K562 (cell line): Measurements from ENCODE around the gene PARD3B. TPM values are rescaled to one million over a fixed set of nuclear protein-coding genes. Genes with fewer than 3 reads are reported as not detected.

Source experiments
- ELF4 ChIP-seq: fragments of 450-650 bp; formaldehyde crosslinking; IDR thresholded peaks from 2 replicates; pipeline ENCODE4 v1.4.0; 2022; ENCODE audit warnings: missing genetic modification characterization
- ETV6 ChIP-seq, 3 experiments: fragments of 150-350 bp in 1 of 3; sonication (generic) in 1 of 3; formaldehyde crosslinking in 1 of 3; IDR thresholded peaks; 2 replicates each; pipeline versions ENCODE4 v1.6.1 to v1.8.0; 2014 to 2022; ENCODE audit warnings: borderline replicate concordance in 2 of 3, low read depth in 2 of 3, antibody characterized with exemption in 1 of 3, low read length in 1 of 3, mild to moderate bottlenecking in 1 of 3, missing genetic modification reagents in 1 of 3
- RBM25 ChIP-seq: fragments of 200-400 bp; formaldehyde crosslinking; IDR thresholded peaks from 2 replicates; pipeline ENCODE4 v1.6.1; 2018; ENCODE audit warnings: low read length, low read depth, moderate library complexity; ENCODE audit not compliant: severe bottlenecking
- ZBTB17 ChIP-seq: fragments of 450-650 bp; formaldehyde crosslinking; IDR thresholded peaks from 2 replicates; pipeline ENCODE4 v1.4.0; 2020; ENCODE audit warnings: mild to moderate bottlenecking
- ZC3H4 ChIP-seq: sonication (generic); formaldehyde crosslinking; IDR thresholded peaks from 2 replicates; pipeline ENCODE4 v1.9.0; 2021; ENCODE audit warnings: missing genetic modification reagents, borderline replicate concordance
- ZKSCAN1 ChIP-seq: fragments of 150-350 bp; IDR thresholded peaks from 2 replicates; pipeline ENCODE4 v1.6.1; 2016; ENCODE audit warnings: low read depth, low read length
- ZNF551 ChIP-seq: fragments of 250-450 bp; sonication (Bioruptor Pico); IDR thresholded peaks from 2 replicates; pipeline ENCODE4 v1.5.0; 2021; ENCODE audit warnings: mild to moderate bottlenecking, moderate library complexity
- polyA plus RNA-seq, 8 experiments: library from polyadenylated mRNA; depleted of rRNA in 4 of 8; stranded (reverse) in 5 of 8; unstranded in 3 of 8; fragments of >200 nt; fragmentation: Nextera tagmentation in 2 of 8; fragmentation: Illumina TruSeq in 1 of 8; extraction: Ambion mirVana in 2 of 8; extraction: Trizol in 1 of 8; gene quantifications; 2 replicates each; pipeline versions ENCODE4 v1.2.1 to v1.2.3, GENCODE V29; 2011 to 2014; ENCODE audit warnings: inconsistent platforms in 1 of 8, missing spikeins in 1 of 8
- total RNA-seq, 7 experiments: library from RNA; depleted of rRNA in 6 of 7; stranded (reverse); fragments of >200 nt in 6 of 7; fragmentation: Illumina TruSeq in 2 of 7; extraction: Trizol in 2 of 7; gene quantifications; 2 replicates each; pipeline versions ENCODE4 v1.2.1 to v1.2.3, GENCODE V29; 2011 to 2021; ENCODE audit warnings: low replicate concordance in 1 of 7
- TF ChIP-seq, protein P1 (sequence below), 2 experiments: fragments of 450-650 bp in 1 of 2; sonication (generic) in 1 of 2; formaldehyde crosslinking in 1 of 2; IDR thresholded peaks; 2 replicates each; pipeline versions ENCODE4 v1.7.1 to v1.9.0; 2016 to 2022; ENCODE audit warnings: inconsistent platforms in 1 of 2, mild to moderate bottlenecking in 1 of 2, missing genetic modification reagents in 1 of 2
- TF ChIP-seq, protein P2 (sequence below): fragments of 450-650 bp; IDR thresholded peaks from 2 replicates; pipeline ENCODE4 v1.6.1; 2016; ENCODE audit warnings: borderline replicate concordance
- TF ChIP-seq, protein P3 (sequence below), 2 experiments: fragments of 200-800 bp in 1 of 2; sonication (Bioruptor generic) in 1 of 2; sonication (generic) in 1 of 2; formaldehyde crosslinking in 1 of 2; IDR thresholded peaks in 1 of 2; conservative IDR thresholded peaks in 1 of 2; 2 replicates each; pipeline versions ENCODE4 v1.5.0 to v1.6.1; 2016 to 2020; ENCODE audit warnings: missing compliant biosample characterization in 1 of 2, missing genetic modification characterization in 1 of 2, missing genetic modification reagents in 1 of 2
- TF ChIP-seq, protein P4 (sequence below), 2 experiments: IDR thresholded peaks; 2 replicates each; pipeline ENCODE4 v1.6.1; 2011; ENCODE audit warnings: borderline replicate concordance in 1 of 2, control low read depth in 1 of 2, low read depth in 1 of 2, low read length in 1 of 2, mild to moderate bottlenecking in 1 of 2, mixed read lengths in 1 of 2, moderate library complexity in 1 of 2; ENCODE audit not compliant: insufficient read depth in 1 of 2, insufficient read length in 1 of 2, poor library complexity in 1 of 2, severe bottlenecking in 1 of 2; ENCODE audit errors: extremely low read depth in 1 of 2

PARD3B gene
- total and polyA plus RNA-seq, 9 of the 15 experiments (the other 6 are each of a cell fraction or from before 2014, with no cell fraction given) = 0.15 to 3.0 (median 1.1) TPM

DNA sequence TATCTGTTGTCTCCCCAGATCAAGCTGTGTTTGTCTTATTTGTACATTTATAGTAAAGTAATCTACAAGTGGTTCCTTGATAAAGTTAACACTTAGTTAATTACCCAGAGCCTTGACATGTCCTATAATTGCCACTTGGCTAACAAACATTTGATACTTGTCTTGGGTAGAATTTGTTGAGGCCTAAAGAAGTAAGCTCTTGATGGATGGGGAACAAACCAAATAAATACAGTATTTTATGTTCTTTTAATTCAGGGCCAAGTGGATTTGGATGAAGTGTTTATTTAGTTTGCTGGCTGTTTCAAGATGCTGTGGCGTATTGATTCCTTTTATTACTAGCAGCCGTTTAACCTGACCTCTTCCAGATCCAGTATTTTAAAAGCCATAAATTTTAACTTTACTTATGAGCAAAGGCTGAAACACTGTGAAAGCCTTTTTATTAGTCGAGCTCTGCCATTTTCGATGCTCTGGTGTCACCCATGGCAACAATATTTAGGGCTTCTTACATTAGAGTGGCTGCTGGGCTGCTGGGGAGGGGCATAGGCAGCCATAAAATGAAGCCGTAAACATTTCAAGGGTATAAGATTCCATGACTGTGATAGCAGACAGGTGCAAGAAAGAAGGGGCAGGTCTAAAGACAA lies 735.4 kb downstream of the PARD3B start (continued):
- TF ChIP-seq, protein P1, sequence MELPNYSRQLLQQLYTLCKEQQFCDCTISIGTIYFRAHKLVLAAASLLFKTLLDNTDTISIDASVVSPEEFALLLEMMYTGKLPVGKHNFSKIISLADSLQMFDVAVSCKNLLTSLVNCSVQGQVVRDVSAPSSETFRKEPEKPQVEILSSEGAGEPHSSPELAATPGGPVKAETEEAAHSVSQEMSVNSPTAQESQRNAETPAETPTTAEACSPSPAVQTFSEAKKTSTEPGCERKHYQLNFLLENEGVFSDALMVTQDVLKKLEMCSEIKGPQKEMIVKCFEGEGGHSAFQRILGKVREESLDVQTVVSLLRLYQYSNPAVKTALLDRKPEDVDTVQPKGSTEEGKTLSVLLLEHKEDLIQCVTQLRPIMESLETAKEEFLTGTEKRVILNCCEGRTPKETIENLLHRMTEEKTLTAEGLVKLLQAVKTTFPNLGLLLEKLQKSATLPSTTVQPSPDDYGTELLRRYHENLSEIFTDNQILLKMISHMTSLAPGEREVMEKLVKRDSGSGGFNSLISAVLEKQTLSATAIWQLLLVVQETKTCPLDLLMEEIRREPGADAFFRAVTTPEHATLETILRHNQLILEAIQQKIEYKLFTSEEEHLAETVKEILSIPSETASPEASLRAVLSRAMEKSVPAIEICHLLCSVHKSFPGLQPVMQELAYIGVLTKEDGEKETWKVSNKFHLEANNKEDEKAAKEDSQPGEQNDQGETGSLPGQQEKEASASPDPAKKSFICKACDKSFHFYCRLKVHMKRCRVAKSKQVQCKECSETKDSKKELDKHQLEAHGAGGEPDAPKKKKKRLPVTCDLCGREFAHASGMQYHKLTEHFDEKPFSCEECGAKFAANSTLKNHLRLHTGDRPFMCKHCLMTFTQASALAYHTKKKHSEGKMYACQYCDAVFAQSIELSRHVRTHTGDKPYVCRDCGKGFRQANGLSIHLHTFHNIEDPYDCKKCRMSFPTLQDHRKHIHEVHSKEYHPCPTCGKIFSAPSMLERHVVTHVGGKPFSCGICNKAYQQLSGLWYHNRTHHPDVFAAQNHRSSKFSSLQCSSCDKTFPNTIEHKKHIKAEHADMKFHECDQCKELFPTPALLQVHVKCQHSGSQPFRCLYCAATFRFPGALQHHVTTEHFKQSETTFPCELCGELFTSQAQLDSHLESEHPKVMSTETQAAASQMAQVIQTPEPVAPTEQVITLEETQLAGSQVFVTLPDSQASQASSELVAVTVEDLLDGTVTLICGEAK (IDR thresholded peaks at IDR 0.05) = no peak
- TF ChIP-seq, protein P1 (CRISPR knock-in tag; IDR thresholded peaks at IDR 0.05) = no peak
- TF ChIP-seq, protein P2, sequence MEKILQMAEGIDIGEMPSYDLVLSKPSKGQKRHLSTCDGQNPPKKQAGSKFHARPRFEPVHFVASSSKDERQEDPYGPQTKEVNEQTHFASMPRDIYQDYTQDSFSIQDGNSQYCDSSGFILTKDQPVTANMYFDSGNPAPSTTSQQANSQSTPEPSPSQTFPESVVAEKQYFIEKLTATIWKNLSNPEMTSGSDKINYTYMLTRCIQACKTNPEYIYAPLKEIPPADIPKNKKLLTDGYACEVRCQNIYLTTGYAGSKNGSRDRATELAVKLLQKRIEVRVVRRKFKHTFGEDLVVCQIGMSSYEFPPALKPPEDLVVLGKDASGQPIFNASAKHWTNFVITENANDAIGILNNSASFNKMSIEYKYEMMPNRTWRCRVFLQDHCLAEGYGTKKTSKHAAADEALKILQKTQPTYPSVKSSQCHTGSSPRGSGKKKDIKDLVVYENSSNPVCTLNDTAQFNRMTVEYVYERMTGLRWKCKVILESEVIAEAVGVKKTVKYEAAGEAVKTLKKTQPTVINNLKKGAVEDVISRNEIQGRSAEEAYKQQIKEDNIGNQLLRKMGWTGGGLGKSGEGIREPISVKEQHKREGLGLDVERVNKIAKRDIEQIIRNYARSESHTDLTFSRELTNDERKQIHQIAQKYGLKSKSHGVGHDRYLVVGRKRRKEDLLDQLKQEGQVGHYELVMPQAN = no peak
- TF ChIP-seq ZNF551 (CRISPR knock-in tag) (no peak), ZC3H4 (CRISPR knock-in tag) (no peak), ELF4 (no peak), ZBTB17 (CRISPR knock-in tag) (no peak), RBM25 (no peak), ETV6 (IDR thresholded peaks at IDR 0.05; ENCODE audit: borderline replicate concordance in 1 of 2, low read depth in 2 of 2, low read length in 1 of 2) (no peak), ETV6 (CRISPR knock-in tag; IDR thresholded peaks at IDR 0.05; ENCODE audit: borderline replicate concordance) (no peak), ZKSCAN1 (no peak)
- TF ChIP-seq, protein P3, sequence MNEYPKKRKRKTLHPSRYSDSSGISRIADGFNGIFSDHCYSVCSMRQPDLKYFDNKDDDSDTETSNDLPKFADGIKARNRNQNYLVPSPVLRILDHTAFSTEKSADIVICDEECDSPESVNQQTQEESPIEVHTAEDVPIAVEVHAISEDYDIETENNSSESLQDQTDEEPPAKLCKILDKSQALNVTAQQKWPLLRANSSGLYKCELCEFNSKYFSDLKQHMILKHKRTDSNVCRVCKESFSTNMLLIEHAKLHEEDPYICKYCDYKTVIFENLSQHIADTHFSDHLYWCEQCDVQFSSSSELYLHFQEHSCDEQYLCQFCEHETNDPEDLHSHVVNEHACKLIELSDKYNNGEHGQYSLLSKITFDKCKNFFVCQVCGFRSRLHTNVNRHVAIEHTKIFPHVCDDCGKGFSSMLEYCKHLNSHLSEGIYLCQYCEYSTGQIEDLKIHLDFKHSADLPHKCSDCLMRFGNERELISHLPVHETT (CRISPR knock-in tag; conservative IDR thresholded peaks at IDR 0.05 in 1 of 2, IDR thresholded peaks at IDR 0.05 in 1 of 2) = no peak
- TF ChIP-seq, protein P4, sequence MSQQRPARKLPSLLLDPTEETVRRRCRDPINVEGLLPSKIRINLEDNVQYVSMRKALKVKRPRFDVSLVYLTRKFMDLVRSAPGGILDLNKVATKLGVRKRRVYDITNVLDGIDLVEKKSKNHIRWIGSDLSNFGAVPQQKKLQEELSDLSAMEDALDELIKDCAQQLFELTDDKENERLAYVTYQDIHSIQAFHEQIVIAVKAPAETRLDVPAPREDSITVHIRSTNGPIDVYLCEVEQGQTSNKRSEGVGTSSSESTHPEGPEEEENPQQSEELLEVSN (IDR thresholded peaks at IDR 0.05; ENCODE audit: borderline replicate concordance in 1 of 2, extremely low read depth in 1 of 2, insufficient read depth in 1 of 2, insufficient read length in 1 of 2, low read depth in 1 of 2, low read length in 1 of 2, poor library complexity in 1 of 2, severe bottlenecking in 1 of 2) = no peak
